ENCODE measurements around the gene KRT31. TPM values are rescaled to one million over a fixed set of nuclear protein-coding genes. Genes with fewer than 3 reads are reported as not detected.

The KRT31 gene
- total RNA-seq, 1 donor from 2014 or later, result not detected

DNA sequence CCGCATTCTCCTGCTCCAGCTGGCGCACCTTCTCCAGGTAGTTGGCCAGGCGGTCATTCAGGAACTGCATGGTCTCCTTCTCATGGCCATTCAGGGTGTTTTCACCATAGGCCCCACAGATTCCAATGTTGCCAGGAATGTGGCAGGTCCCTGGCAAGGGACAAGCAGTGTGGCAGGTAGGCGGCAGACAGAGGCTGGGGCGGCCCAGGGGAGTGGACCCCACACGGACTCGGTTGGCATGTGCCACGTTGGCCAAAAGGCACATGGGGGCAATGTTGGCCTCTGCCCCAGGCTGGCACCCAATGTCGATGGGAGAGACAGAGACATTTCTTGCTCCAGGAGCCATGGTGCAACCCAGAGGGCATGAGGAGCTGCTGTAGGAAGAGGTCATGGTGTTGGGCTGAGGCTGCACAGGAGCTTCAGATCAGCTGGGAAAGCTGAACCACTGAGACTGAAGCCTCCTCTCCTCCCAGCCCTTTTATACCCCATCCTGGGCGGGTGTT is 43.2 kb upstream of the KRT31 start, which contains the start of gene KRT38:
Gene KRT38 (minus strand): TSS at position 453 of the 503 bp plus-strand sequence. CDS start 62 bp downstream, at position 391.
- Mint-ChIP-seq H3K36me3 (no peaks in the 10 kb centered on the region), H3K4me3 (no peak within 1 kb of the TSS), H3K9me3 (no peaks in the 10 kb centered on the region), H3K27me3 (no peaks in the 10 kb centered on the region), H3K27ac (no peak within 1 kb of the TSS), H3K4me1 (ENCODE audit: unreplicated experiment) (no peaks in the 10 kb centered on the region)
- DNase-seq (ENCODE audit: extremely low spot score, unreplicated experiment), result no peak
- TF ChIP-seq, protein P1, sequence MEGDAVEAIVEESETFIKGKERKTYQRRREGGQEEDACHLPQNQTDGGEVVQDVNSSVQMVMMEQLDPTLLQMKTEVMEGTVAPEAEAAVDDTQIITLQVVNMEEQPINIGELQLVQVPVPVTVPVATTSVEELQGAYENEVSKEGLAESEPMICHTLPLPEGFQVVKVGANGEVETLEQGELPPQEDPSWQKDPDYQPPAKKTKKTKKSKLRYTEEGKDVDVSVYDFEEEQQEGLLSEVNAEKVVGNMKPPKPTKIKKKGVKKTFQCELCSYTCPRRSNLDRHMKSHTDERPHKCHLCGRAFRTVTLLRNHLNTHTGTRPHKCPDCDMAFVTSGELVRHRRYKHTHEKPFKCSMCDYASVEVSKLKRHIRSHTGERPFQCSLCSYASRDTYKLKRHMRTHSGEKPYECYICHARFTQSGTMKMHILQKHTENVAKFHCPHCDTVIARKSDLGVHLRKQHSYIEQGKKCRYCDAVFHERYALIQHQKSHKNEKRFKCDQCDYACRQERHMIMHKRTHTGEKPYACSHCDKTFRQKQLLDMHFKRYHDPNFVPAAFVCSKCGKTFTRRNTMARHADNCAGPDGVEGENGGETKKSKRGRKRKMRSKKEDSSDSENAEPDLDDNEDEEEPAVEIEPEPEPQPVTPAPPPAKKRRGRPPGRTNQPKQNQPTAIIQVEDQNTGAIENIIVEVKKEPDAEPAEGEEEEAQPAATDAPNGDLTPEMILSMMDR (conservative IDR thresholded peaks at IDR 0.05), result no peak

- no peak for DNase-seq (ENCODE audit: extremely low spot score, unreplicated experiment)
- H3K36me3 Mint-ChIP-seq, result no peaks in the 10 kb centered on the region
- H3K4me3 Mint-ChIP-seq, result no peak overlapping the region
- no peaks in the 10 kb centered on the region for H3K27me3 Mint-ChIP-seq
- H3K27ac Mint-ChIP-seq, result no peak overlapping the region
- TF ChIP-seq, protein P1 (conservative IDR thresholded peaks at IDR 0.05), result no peak
- H3K9me3 Mint-ChIP-seq, result no peaks in the 10 kb centered on the region
- peaks cover 4% of the 10 kb centered on the region for H3K4me1 Mint-ChIP-seq (ENCODE audit: unreplicated experiment)
Measured at GRCh38 chr17:41439375-41439774, 42.0 kb upstream of the KRT31 start.

- DNase-seq (ENCODE audit: extremely low spot score, unreplicated experiment), result no peak
Measured at GRCh38 chr17:41437769-41438168, 40.4 kb upstream of the KRT31 start.

GRCh38 chr17:41437254-41437653 is 39.8 kb upstream of the KRT31 start:
- no peaks in the 10 kb centered on the region for H3K36me3 Mint-ChIP-seq
- H3K4me3 Mint-ChIP-seq, result no peak overlapping the region
- DNase-seq (ENCODE audit: extremely low spot score, unreplicated experiment), result no peak
- H3K27me3 Mint-ChIP-seq, result peaks cover 3% of the 10 kb centered on the region
- TF ChIP-seq, protein P1 (conservative IDR thresholded peaks at IDR 0.05), result no peak
- no peak overlapping the region for H3K27ac Mint-ChIP-seq
- H3K4me1 Mint-ChIP-seq (ENCODE audit: unreplicated experiment), result peaks cover 8% of the 10 kb centered on the region
- no peaks in the 10 kb centered on the region for H3K9me3 Mint-ChIP-seq

More at GRCh38 chr17:41437769-41438168, 40.4 kb upstream of the KRT31 start:
- Mint-ChIP-seq H3K27ac (no peak overlapping the region), H3K27me3 (peaks cover 3% of the 10 kb centered on the region), H3K4me1 (ENCODE audit: unreplicated experiment) (peaks cover 8% of the 10 kb centered on the region), H3K4me3 (no peak overlapping the region), H3K9me3 (no peaks in the 10 kb centered on the region), H3K36me3 (no peaks in the 10 kb centered on the region)
- TF ChIP-seq, protein P1 (conservative IDR thresholded peaks at IDR 0.05), result no peak

DNA sequence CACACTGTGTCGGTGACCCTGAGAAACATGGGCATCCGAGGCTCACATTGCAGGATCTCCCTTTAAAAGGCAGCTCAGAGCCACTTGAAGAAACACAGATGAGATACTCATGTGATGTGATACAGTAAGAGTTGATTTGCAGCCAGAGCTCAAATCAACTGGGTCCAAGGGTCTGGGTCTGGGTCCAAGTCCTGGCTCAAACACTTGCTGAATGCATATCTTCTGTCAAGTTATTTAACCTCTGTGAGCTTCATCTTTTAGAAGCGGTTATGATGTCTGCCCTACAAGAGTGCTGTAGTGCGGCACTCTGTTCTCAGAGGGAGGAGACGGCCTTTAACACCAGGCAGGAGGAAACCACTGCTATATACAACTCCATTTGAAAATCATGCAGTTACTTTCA is 37.0 kb upstream of the KRT31 start:
- Mint-ChIP-seq H3K27ac (no peak overlapping the region), H3K4me1 (ENCODE audit: unreplicated experiment) (peaks cover 8% of the 10 kb centered on the region), H3K36me3 (no peaks in the 10 kb centered on the region), H3K27me3 (peaks cover 3% of the 10 kb centered on the region), H3K9me3 (no peaks in the 10 kb centered on the region), H3K4me3 (no peak overlapping the region)
- no peak for DNase-seq (ENCODE audit: extremely low spot score, unreplicated experiment)
- TF ChIP-seq, protein P1 (conservative IDR thresholded peaks at IDR 0.05), result no peak
